CD4-positive, alpha-beta T cell treated with Interferon gamma for 1 hour (primary cell): ENCODE measurements around the gene GSG1L.
"Not testable (repeated sequence)": the region's sequence is repeated elsewhere in the genome, so short reads cannot be mapped to it uniquely, and the experiment has no call there.

Experiments
- DNase-seq: peaks from one replicate; pipeline ENCODE4 v3.0.0-alpha.2; 2020

The GSG1L gene

GRCh38 chr16:27745348-27745747 lies 318.2 kb downstream of the GSG1L start:
- DNase-seq = no peak

- no peak for DNase-seq
These were observed 319.6 kb downstream of the GSG1L start for GRCh38 chr16:27743963-27744362.

GRCh38 chr16:27743001-27743400 lies 320.5 kb downstream of the GSG1L start:
- DNase-seq = not testable (repeated sequence)

GRCh38 chr16:27742333-27742732 lies 321.2 kb downstream of the GSG1L start:
- DNase-seq = no peak

GRCh38 chr16:27740496-27741201 lies 322.9 kb downstream of the GSG1L start:
- no peak for DNase-seq

GRCh38 chr16:27739606-27740357 lies 323.7 kb downstream of the GSG1L start:
- DNase-seq = no peak

- no peak for DNase-seq
These were observed 324.9 kb downstream of the GSG1L start for GRCh38 chr16:27738596-27738995.
